Middle frontal gyrus (tissue), 1 donor: ENCODE measurements around the gene ELP5.

Experiments used
- DNase-seq: peaks from one replicate; pipeline ENCODE4 v3.0.0-alpha.2; 2015; ENCODE audit warnings: low spot score; ENCODE audit errors: extremely low spot score

The ELP5 gene

GRCh38 chr17:7308625-7309433, 56.8 kb downstream of the ELP5 start:
- no peak for DNase-seq
